GM08714 (cell line): ENCODE measurements around the gene PGD.

Experiments
- H3K4me3 ChIP-seq: fragments of 200-500 bp; sonication (Bioruptor generic); 2 replicates; pipeline ENCODE4 v1.5.1; 2014; ENCODE audit warnings: mild to moderate bottlenecking, low read length, inconsistent platforms
- ZNF274 ChIP-seq: IDR thresholded peaks from 2 replicates; pipeline ENCODE4 v1.6.1; 2012; ENCODE audit warnings: mild to moderate bottlenecking, low read depth, low read length

Gene PGD

GRCh38 chr1:10470043-10470442 is 71.2 kb downstream of the PGD start:
- no peak for TF ChIP-seq ZNF274
- no peak overlapping the region for H3K4me3 ChIP-seq
